Colonic mucosa (tissue), 4 donors: ENCODE measurements around the gene SEMA3B. TPM values are rescaled to one million over a fixed set of nuclear protein-coding genes. Genes with fewer than 3 reads are reported as not detected.

Experiments
- DNase-seq: peaks from one replicate; pipeline ENCODE4 v3.0.0-alpha.2; 2020
- H3K27ac ChIP-seq: fragments of 200-600 bp; one replicate; pipeline ENCODE4 v1.8.0; 2021
- H3K27me3 ChIP-seq: fragments of 200-600 bp; one replicate; pipeline ENCODE4 v1.8.0; 2021
- H3K36me3 ChIP-seq: fragments of 200-600 bp; one replicate; pipeline ENCODE4 v1.8.0; 2021
- H3K4me1 ChIP-seq: fragments of 200-600 bp; one replicate; pipeline ENCODE4 v1.8.0; 2021; ENCODE audit warnings: mild to moderate bottlenecking
- H3K4me3 ChIP-seq: fragments of 200-600 bp; one replicate; pipeline ENCODE4 v1.8.0; 2021
- H3K9ac ChIP-seq, 2 donors: one replicate each; pipeline ENCODE4 v1.7.0; 2013; ENCODE audit warnings: control low read depth in 2 of 2, low read depth in 2 of 2, low read length in 2 of 2
- H3K9me3 ChIP-seq: fragments of 200-600 bp; one replicate; pipeline ENCODE4 v1.8.0; 2021
- intact Hi-C: fragments of 100-400 bp; cut with DNase I; formaldehyde crosslinking; loops from one replicate; pipeline ENCODE4 v1.14.1; 2022
- microRNA-seq: library from miRNA; unstranded; fragments of <30 nt; microRNA quantifications from one replicate; pipeline ENCODE4, GENCODE V29; 2019
- total RNA-seq, 2 donors: library from RNA; stranded (reverse); fragmentation: NEBNext Ultra II Directional in 1 of 2; extraction: Animal tissue kit (Norgen Biotek cat#: 25700) in 1 of 2; gene quantifications; one replicate each; pipeline ENCODE4 v1.2.1, GENCODE V29; 2021
- TF ChIP-seq, protein P1 (sequence below): fragments of 200-600 bp; IDR thresholded peaks from one replicate; pipeline ENCODE4 v1.8.0; 2022; ENCODE audit warnings: antibody characterized with exemption, mild to moderate bottlenecking
- donor health status: healthy.
- donor health status: DM: no; HTN: no; CAD: no.
- donor health status: DM: no; HTN: no; CAD: no.

The SEMA3B gene
- total RNA-seq, 2 donors from 2014 or later = 51.6 to 57.0 TPM

DNA sequence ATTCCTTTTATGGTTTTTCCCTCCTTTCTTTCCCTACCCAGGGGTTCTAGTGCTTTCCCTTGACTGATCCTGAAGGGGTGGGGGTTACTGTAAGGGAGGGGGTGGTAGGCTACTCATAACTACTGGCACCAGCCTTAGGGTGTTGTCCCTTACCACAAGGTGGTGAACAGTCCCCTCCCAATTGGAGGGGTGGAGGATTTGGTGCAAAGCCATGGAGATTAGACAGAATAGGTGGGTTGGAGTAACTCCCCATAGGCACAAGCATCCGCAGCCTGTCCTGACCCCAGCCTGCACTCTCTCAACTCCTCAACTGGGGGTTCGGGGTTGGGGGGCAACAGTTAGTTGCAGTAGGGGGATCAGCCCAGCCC lies 56.1 kb downstream of the SEMA3B start:
- peaks cover 5% of the 10 kb centered on the region for H3K36me3 ChIP-seq
- no peak overlapping the region for H3K27ac ChIP-seq
- no peak overlapping the region for H3K9ac ChIP-seq
- no peak for DNase-seq
- H3K27me3 ChIP-seq = no peaks in the 10 kb centered on the region
- intact Hi-C loops = loop anchor here (10.0 kb wide), 1 partner anchor 50 kb away; the partner anchor contains the start of gene LSMEM2
- no peak overlapping the region for H3K4me3 ChIP-seq
- TF ChIP-seq, protein P1, sequence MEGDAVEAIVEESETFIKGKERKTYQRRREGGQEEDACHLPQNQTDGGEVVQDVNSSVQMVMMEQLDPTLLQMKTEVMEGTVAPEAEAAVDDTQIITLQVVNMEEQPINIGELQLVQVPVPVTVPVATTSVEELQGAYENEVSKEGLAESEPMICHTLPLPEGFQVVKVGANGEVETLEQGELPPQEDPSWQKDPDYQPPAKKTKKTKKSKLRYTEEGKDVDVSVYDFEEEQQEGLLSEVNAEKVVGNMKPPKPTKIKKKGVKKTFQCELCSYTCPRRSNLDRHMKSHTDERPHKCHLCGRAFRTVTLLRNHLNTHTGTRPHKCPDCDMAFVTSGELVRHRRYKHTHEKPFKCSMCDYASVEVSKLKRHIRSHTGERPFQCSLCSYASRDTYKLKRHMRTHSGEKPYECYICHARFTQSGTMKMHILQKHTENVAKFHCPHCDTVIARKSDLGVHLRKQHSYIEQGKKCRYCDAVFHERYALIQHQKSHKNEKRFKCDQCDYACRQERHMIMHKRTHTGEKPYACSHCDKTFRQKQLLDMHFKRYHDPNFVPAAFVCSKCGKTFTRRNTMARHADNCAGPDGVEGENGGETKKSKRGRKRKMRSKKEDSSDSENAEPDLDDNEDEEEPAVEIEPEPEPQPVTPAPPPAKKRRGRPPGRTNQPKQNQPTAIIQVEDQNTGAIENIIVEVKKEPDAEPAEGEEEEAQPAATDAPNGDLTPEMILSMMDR = no peak
- no peaks in the 10 kb centered on the region for H3K9me3 ChIP-seq
- H3K4me1 ChIP-seq = peaks cover 23% of the 10 kb centered on the region

DNA sequence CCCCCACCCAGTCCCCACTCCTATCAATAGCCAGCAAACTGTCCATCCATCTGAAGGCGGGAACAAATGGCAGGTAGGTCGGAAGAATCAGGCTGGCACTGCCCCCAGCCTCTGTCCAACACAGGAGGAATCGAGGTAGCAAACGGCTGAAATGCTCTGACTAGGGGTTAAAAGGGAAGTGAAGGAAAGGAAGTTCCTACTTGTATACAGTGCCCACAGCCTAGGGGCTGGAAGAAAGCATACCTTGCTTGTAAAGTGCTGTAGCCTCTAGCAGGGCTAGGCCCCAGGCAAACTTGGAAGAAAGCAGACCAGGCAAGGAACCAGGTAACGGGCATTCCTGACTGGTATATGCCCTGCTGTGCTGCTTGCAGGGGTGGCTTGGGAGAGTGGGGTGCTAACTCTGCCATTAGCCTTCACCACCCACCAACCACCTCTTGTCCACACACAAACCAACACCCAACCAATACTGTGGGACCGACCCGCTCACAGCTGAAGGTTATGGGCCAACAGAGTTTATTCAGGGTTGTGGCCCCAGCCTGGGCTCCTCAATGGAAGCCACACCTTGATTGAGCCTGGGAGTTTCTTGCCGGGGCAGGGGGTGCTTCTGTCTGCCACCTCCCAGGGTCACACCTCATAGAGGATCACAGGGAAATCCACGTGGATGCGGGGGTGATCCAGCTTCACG lies 56.7 kb downstream of the SEMA3B start:
- peaks cover 23% of the 10 kb centered on the region for H3K4me1 ChIP-seq
- peaks cover 8% of the 10 kb centered on the region for H3K36me3 ChIP-seq
- no peak overlapping the region for H3K27ac ChIP-seq
- no peak overlapping the region for H3K4me3 ChIP-seq
- no peaks in the 10 kb centered on the region for H3K27me3 ChIP-seq
- TF ChIP-seq, protein P1 = no peak
- peak overlapping the region in 1 of 2 donors; percentile 26 for H3K9ac ChIP-seq
- no peak for DNase-seq
- no peaks in the 10 kb centered on the region for H3K9me3 ChIP-seq
- intact Hi-C loops = loop anchor here (10.0 kb wide), 1 partner anchor 51 kb away; the partner anchor contains the start of gene LSMEM2

DNA sequence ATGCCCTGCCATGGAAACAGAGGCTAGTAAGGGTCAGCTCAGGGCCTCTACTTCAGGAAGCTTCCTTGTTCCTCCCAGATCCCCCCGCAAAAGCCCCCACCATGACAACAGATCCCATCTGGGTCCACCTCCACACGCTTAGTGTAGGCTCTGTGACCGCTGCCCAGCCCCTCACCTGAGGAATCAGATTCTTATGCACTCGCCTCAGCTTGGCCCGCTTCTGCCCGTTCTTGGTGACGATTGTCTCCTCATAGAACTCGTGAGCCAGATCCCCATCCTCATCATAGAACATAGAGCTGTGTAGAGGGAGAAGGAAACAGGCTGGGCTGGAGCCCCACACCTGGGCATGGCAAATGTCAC lies 57.2 kb downstream of the SEMA3B start:
- no peak overlapping the region for H3K4me3 ChIP-seq
- H3K4me1 ChIP-seq = peaks cover 23% of the 10 kb centered on the region
- peaks cover 14% of the 10 kb centered on the region for H3K36me3 ChIP-seq
- no peak for DNase-seq
- no peaks in the 10 kb centered on the region for H3K27me3 ChIP-seq
- H3K9ac ChIP-seq = peak overlapping the region in 1 of 2 donors; percentile 26
- intact Hi-C loops = loop anchor here (10.0 kb wide), 1 partner anchor 51 kb away; the partner anchor contains the start of gene LSMEM2
- no peaks in the 10 kb centered on the region for H3K9me3 ChIP-seq
- TF ChIP-seq, protein P1 = no peak
- no peak overlapping the region for H3K27ac ChIP-seq

DNA sequence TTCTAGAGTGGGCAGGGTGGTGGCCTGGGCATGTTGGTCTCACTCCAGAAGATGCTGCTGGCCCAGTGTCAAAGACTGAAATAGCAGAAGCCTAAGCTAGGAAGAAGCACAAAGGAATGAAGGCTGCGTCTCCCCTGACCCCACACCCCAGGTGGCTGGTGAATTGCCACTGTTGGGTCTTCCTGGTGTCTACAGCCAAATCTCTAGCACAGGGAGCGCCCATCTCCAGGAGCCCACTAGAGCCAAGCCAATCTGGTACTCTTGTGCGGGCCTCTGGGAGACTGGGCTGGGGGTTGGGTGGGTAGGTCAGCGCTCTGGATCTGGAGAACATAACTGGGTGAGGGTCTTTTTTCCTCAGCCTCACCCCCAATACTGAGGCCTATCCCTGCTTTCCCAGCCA lies 58.2 kb downstream of the SEMA3B start:
- Histone ChIP-seq H3K4me1 (peaks cover 19% of the 10 kb centered on the region), H3K36me3 (peaks cover 20% of the 10 kb centered on the region), H3K9ac (peak overlapping the region; percentile 90 to 94), H3K27me3 (no peaks in the 10 kb centered on the region), H3K4me3 (peak overlapping the region; percentile 97), H3K9me3 (no peaks in the 10 kb centered on the region), H3K27ac (no peak overlapping the region)
- TF ChIP-seq, protein P1 = no peak
- no peak for DNase-seq
- intact Hi-C loops = loop anchor here (10.0 kb wide), 1 partner anchor 52 kb away; the partner anchor contains the start of gene LSMEM2

Small RNAs within 50 kb of the gene (microRNA-seq; reads per million reads assigned to microRNA genes)
- not detected for gene MIR5787

Other genes with a start within 250 kb of the SEMA3B start
- gene RBM5, start 180.2 kb upstream of the SEMA3B start, total RNA-seq = 100 to 1,000 TPM; 104 to 114 TPM
- gene SEMA3F, start 113.8 kb upstream of the SEMA3B start, total RNA-seq = 10 to 100 TPM; 14.7 to 24.0 TPM
- not detected for gene GNAT1, start 77.5 kb upstream of the SEMA3B start, total RNA-seq
- gene SLC38A3, start 63.9 kb upstream of the SEMA3B start, total RNA-seq = under 1 TPM; 0.24 to 0.40 TPM
- gene GNAI2, start 32.9 kb upstream of the SEMA3B start, total RNA-seq = 10 to 100 TPM; 48.7 to 77.4 TPM
- not detected for gene LSMEM2, start 9.9 kb downstream of the SEMA3B start, total RNA-seq
- 100 to 1,000 TPM in 1 of 2 donors, 10 to 100 TPM in 1; 52.8 to 129 TPM for gene IFRD2, start 23.3 kb downstream of the SEMA3B start, total RNA-seq
- 1 to 10 TPM; 2.5 to 4.2 TPM for gene HYAL3, start 30.3 kb downstream of the SEMA3B start, total RNA-seq
- 1 to 10 TPM; 6.7 to 10.0 TPM for gene NAA80, start 30.3 kb downstream of the SEMA3B start, total RNA-seq
- gene HYAL1, start 34.4 kb downstream of the SEMA3B start, total RNA-seq = 10 to 100 TPM in 1 of 2 donors, 1 to 10 TPM in 1; 9.0 to 15.2 TPM
- gene HYAL2, start 53.6 kb downstream of the SEMA3B start, total RNA-seq = 10 to 100 TPM; 31.3 to 37.1 TPM
- 10 to 100 TPM; 26.1 to 39.5 TPM for gene TUSC2, start 59.1 kb downstream of the SEMA3B start, total RNA-seq
- 10 to 100 TPM; 20.6 to 28.2 TPM for gene RASSF1, start 71.7 kb downstream of the SEMA3B start, total RNA-seq
- 1 to 10 TPM in 1 of 2 donors, under 1 TPM in 1; 0.37 to 1.5 TPM for gene ZMYND10, start 76.6 kb downstream of the SEMA3B start, total RNA-seq
- gene NPRL2, start 81.6 kb downstream of the SEMA3B start, total RNA-seq = 10 to 100 TPM; 23.2 to 29.6 TPM
- gene CYB561D2, start 81.7 kb downstream of the SEMA3B start, total RNA-seq = 10 to 100 TPM; 30.9 to 46.2 TPM
- gene TMEM115, start 90.4 kb downstream of the SEMA3B start, total RNA-seq = 10 to 100 TPM; 42.1 to 45.0 TPM
- 1 to 10 TPM; 2.4 to 3.3 TPM for gene CACNA2D2, start 234.5 kb downstream of the SEMA3B start, total RNA-seq